C1 segment of cervical spinal cord (tissue), 14 donors: Measurements from ENCODE around the gene CDK11A.
A peak's percentile ranks its signal among the peaks of the same experiment; 100 is the strongest.
"Not testable (repeated sequence)": the region's sequence is repeated elsewhere in the genome, so short reads cannot be mapped to it uniquely, and the experiment has no call there.

ENCODE experiments used
- DNase-seq, 14 donors: peaks; one replicate each; lab custom pipeline; 2025; lab: John Stamatoyannopoulos, UW

Gene CDK11A

DNA sequence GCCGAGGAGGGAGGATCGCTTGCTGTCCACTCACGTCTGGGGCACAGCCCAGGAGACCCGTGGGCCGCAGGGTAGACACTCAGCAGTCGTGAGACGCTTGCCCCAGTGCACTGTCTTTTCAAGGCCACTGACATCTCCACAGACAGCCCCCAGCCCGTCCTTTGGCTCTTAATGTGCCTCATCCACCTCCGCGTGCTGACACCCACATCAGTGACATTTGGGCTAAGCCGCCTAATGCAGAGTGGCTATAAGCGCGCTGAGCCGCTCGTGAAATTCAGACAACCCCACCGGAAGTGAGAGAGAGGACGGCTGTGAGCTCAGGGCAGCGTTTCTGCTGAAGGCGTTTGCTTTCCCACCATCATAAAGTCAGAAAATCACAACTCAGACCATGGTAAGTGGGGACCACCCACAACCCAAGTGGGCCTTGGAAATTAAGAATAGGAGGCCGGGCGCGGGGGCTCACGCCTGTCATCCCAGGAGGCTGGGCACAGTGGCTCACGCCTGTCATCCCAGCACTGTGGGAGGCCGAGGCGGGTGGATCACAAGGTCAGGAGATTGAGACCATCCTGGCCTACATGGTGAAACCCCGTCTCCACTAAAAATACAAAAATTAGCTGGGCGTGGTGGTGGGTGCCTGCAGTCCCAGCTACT is 40.0 kb downstream of the CDK11A start:
- DNase-seq: no peak

DNA sequence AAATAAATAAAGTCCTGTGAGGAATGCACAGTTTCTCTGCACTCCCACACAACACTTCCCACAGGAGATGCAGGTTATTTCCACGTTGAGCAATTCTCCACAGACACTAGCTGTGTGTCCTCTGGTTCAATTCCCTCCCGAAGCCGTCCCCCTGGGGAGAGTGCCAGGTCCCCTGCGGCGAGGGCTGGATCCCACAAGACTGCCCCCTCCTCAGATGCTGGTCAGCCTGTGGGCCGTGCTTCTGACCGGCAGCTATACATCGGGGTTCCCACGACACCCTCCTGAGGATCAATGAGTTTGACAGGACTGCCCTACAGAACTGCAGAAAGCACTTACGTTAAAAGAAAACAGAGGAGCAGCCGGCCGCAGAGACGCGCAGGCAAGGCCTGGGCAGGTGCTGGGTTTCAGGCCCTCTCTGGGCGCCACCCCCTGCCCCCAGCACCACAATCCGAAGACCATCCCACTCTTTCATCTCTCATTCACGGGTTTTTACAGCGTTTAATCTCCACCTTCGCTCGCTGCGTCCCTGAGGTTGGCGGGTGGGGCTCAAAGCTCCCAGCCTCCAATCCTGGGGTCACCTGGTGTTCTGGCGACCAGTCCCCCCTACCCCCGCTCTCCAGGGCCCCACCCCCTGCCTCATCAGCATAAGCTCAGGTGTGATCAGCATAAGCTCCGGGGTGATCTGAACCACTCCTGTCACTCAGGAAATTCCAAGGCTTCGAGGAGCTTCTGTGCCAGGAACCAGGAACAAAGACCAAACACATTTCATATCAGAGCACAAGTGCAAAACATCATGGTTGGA is 40.9 kb downstream of the CDK11A start:
- DNase-seq: no peak

GRCh38 chr1:1680912-1681273 is 43.3 kb downstream of the CDK11A start:
- DNase-seq: no peak

GRCh38 chr1:1680031-1680911 is 43.9 kb downstream of the CDK11A start:
- no peak for DNase-seq

GRCh38 chr1:1678581-1679380 is 45.4 kb downstream of the CDK11A start:
- peak in 1 of 14 donors; percentile 39 for DNase-seq

DNA sequence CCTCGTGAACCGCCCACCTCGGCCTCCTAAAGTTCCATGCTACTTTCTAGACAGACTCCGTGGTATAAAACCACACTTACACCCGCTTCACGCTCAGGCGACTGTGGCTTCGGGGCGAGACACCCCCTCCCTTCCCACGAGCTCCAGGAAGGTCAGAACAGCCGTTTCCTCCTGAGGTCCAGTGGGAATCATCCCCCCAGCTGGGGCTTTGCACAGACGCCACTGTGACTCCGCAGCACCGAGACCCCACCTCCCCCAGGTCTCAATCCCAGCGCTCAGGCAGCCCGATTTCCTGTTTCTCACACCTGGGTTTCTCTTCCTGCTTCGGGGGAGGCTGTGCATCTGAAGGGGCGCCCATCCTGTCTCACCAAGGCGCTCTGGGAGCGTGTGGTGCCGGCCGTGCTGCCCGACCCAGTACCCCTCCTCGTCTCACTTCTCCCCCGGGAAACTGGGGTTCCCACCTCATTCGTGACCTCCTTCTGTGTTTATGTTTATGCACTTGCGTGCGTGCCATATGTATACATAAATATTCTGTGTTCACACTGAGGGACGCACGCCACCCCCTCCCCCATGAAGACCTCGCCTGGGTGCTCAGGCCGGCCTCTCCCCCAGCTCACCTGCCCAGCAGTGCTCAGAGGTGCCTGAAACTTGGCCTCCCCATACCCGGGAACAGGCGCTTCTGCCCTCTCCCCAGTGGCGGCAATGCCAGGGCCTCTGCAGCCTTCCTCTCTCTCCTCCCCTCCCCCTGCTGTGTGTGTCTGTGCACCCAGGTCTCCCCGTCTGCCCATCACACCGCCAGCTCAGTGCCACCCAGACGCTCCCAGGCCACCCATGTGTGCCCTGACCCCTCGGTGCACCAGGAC is 46.2 kb downstream of the CDK11A start:
- no peak for DNase-seq

DNA sequence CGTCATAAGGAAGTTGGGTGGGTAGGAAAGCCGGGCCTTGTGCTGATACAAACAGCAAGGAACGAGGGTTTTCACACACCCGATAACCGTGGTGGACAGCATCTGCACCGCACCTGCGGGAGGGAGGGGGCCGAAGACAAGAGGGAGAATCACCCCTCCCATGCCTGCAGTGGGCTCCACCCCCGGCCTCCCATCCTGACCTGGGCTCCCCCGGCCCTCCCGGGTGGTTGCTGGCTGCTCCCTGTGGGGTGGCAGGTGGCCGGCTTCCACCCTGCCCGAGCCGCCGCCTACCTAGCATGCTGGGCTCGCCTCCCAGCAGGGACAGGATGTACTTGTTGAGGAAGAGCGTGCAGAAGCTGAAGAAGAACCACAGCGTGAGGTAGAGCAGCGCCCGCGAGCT is 48.1 kb downstream of the CDK11A start:
- not testable (repeated sequence) for DNase-seq

- not testable (repeated sequence) for DNase-seq
Observed at GRCh38 chr1:1675218-1675617, 48.9 kb downstream of the CDK11A start.

DNA sequence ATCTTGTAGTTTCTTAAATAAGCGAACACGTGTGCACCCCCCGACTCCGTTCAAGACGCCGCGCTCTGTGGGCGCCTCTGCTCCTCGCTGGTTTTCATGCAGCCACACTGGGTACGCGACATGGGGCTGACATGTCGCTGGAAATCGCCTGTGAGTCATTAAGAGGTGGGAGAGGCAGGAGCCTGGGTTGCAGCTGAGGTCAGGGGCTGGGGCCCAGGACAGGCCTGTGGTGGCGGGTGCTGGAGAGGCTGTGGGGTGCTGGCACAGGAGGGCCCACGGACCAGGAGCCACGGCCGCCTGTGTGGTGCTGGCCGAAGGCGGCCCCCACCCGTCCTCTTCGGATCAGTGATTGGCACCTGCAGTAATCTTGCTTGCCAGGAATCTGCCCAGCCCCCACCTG is 49.4 kb downstream of the CDK11A start:
- not testable (repeated sequence) for DNase-seq

GRCh38 chr1:1672181-1672965 is 51.8 kb downstream of the CDK11A start:
- no peak for DNase-seq

GRCh38 chr1:1671365-1672119 is 52.6 kb downstream of the CDK11A start:
- no peak for DNase-seq

DNA sequence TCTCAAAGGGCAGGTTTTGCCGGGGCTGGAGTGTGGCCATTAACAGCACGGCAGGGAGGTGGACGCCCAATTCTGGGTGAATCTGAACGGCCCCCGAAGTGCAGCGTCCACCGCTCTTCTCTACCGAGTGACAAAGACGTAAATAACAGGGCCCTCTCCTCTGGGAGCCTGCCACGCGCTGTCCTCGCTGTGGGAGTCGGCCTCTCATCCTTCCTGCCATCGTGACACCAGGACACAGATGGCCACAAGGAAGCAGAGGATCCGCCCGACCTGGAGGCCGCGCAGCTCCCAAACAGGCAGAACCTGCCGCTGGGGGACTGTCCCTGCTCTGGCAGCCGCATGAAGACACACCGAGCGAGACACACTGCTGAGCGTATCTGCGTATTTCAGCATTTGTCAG is 53.3 kb downstream of the CDK11A start:
- no peak for DNase-seq

DNA sequence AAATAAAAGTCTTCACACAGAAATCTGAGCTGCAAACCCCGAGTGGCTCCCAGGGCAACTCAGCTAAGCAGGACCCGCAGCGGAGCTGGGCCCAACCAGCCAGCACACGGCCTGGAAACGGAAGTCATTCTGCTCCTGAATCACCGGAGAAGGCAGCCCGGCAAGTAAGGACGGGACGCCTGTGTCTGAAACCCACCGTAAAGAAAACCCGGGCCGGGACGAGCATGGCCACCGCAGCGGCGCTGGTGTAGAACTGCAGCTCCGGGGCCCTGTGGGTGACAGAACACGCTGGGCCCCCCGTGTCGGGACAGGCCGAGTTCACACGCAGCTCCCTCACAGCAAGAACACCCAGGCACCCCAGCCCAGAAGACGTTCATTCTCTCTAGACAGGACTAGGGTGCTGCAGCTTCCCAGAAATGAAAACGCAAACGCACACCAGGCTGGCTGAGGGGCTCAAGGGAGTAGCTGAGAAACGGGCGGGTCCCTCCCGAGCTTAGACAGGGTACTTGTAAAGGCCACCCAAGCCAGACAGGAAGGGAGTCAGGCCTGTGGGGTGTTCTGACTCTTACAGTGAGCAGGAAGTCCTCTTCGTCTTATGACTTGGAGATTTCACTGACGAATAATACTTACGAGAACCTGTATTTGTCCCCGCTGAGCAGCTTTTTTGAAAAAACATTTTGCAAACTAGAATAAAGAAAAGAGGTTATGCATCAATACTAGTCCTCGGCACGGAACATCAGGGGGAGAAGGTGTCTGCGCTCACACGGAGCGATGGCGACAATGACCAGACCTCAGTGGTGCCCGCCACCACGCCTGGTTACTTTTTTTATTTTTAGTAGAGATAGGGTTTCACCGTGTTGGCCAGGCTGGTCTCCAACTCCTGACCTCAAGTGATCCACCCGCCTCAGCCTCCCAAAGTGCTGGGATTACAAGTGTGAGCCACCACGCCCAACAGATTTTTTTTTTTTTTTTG is 54.4 kb downstream of the CDK11A start:
- no peak for DNase-seq

DNA sequence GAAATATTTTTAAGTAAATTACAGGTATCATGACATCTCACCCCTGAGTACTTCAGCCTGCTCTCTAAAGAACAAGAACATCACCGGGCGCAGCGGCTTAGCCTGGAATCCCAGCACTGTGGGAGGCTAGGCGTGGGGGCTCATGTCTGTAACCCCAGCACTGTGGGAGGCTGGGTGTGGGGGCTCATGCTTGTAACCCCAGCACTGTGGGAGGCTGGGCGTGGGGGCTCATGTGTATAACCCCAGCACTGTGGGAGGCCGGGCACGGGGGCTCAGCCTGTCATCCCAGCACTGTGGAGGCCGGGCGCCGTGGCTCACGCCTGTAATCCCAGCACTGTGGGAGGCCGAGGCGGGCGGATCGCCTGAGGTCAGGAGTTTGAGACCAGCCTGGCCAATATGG is 57.6 kb downstream of the CDK11A start:
- no peak for DNase-seq

DNA sequence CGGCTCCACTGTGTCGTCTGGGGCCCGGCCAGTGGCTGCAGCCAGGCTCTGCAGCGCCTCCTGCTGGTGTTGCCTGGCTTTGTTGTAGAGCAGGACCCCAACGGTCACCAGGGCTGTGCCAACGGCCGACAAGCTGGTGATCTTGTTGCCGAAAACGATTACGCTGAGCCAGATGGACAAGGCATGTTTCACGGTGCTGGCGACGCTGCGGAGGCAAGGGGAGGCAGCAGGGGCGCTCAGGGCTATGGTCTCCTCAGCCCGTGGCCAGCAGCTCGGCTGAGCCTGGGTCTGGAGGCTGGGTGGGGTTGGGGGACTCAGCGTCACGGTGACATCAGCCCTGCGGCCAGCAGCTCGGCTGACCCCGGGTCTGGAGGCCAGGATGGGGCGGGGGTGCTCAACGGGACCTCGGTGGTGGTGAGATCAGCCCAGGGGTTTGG is 58.3 kb downstream of the CDK11A start:
- DNase-seq: no peak

- no peak for DNase-seq
Observed at GRCh38 chr1:1664941-1665814, 59.0 kb downstream of the CDK11A start.

DNA sequence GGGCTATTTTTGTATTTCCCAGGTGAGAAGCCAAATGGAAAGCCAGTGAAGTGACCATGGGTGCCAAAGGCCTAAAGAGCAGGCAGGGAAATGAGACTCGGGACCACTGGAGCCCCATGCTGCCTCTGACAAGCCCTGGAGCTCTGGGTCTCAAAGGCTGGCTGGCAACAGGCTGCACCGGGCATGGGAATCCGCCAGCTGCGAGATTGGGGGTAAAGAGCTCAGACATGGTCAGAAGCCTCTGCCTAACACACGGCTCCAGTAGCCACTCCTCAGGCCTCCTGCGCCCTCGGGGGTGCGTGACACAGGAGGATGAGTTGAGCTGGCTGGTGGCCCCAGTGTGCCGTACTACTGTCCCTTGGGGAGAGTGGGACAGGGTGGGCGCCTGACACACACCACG is 59.8 kb downstream of the CDK11A start:
- not testable (repeated sequence) for DNase-seq
